ENCODE measurements around the gene CRCP. TPM values are rescaled to one million over a fixed set of nuclear protein-coding genes. Genes with fewer than 3 reads are reported as not detected.
A peak's percentile ranks its signal among the peaks of the same experiment; 100 is the strongest.

The CRCP gene
- total and polyA plus RNA-seq, 10 of the 15 experiments (the other 5 are each of a cell fraction or from before 2014, with no cell fraction given): 12.4 to 33.8 (median 29.1) TPM

DNA sequence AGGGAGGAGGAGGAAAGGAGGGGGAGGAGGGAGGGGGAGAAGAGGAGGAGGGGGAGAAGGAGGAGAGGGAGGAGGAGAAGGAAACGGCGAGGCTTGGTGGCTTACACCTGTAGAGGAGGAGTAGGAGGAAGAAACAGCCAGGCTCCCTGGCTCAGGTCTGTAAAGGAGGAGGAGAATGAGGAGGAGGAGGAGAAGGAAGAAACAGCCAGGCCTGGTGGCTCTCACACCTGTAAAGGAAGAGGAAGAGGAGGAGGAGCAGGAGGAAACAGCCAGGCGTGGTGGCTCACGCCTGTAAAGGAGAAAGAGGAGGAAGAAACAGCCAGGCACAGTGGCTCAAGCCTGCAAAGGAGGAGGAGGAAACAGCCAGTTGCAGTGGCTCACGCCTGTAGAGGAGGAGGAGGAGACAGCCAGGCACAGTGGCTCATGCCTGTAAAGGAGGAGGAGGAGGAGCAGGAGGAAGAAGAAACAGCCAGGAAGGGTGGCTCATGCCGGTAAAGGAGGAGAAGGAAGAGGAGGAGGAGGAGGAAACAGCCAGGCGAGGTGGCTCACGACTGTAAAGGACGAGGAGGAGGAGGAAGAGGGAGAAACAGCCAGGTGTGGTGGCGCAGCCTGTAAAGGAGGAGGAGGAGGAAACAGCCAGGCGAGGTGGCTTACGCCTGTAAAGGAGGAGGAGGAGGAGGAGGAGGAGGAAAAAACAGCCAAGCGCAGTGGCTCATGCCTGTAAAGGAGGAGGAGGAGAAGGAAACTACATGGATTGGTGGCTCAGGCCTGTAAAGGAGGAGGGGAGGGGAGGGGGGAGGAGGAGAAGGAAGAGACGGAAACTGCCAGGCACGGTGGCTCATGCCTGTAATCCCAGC is 14.9 kb upstream of the CRCP start (continued):
- TF ChIP-seq NFYB (IDR thresholded peaks at IDR 0.05; ENCODE audit: insufficient read depth, low read depth, low read length) (no peak), CEBPB (IDR thresholded peaks at IDR 0.05; ENCODE audit: borderline replicate concordance in 1 of 2, low read depth in 2 of 2, low read length in 2 of 2) (no peak), ZBED1 (IDR thresholded peaks at IDR 0.05; ENCODE audit: borderline replicate concordance) (no peak), EGR1 (IDR thresholded peaks at IDR 0.05; ENCODE audit: borderline replicate concordance in 1 of 2, low read depth in 2 of 2, low read length in 2 of 2) (no peak), NBN (IDR thresholded peaks at IDR 0.05) (peak; percentile 62; the same call in 1 of the 2 replicates), POLR2A (IDR thresholded peaks at IDR 0.05; ENCODE audit: low read depth, low read length) (0 out of 2 replicates have a peak, but pooled peaks have one; percentile 40), TAF1 (IDR thresholded peaks at IDR 0.05; ENCODE audit: borderline replicate concordance, low read depth, low read length) (no peak), CBX5 (IDR thresholded peaks at IDR 0.05; ENCODE audit: low read depth) (no peak), PAX5 (IDR thresholded peaks at IDR 0.05; ENCODE audit: borderline replicate concordance, low read depth, low read length) (no peak), TCF7 (IDR thresholded peaks at IDR 0.05; ENCODE audit: borderline replicate concordance) (no peak), SP1 (IDR thresholded peaks at IDR 0.05; ENCODE audit: low read depth, low read length) (no peak), NFXL1 (IDR thresholded peaks at IDR 0.05; ENCODE audit: borderline replicate concordance) (peak; percentile 60; the same call in 1 of the 2 replicates), MTA3 (IDR thresholded peaks at IDR 0.05; ENCODE audit: borderline replicate concordance, low read length) (no peak), IKZF2 (IDR thresholded peaks at IDR 0.05) (peak in 1 of 2 experiments; percentile 35; a peak in 1 of 4 replicates), SREBF1 (IDR thresholded peaks at IDR 0.05; ENCODE audit: low read length) (no peak), RBBP5 (conservative IDR thresholded peaks at IDR 0.05) (no peak), SUZ12 (IDR thresholded peaks at IDR 0.05; ENCODE audit: unreplicated experiment) (no peak), HDGF (IDR thresholded peaks at IDR 0.05) (peak; percentile 94), SREBF2 (IDR thresholded peaks at IDR 0.05; ENCODE audit: low read length) (no peak), SMAD5 (IDR thresholded peaks at IDR 0.05; ENCODE audit: low read depth) (no peak)
- TF ChIP-seq, protein P1, sequence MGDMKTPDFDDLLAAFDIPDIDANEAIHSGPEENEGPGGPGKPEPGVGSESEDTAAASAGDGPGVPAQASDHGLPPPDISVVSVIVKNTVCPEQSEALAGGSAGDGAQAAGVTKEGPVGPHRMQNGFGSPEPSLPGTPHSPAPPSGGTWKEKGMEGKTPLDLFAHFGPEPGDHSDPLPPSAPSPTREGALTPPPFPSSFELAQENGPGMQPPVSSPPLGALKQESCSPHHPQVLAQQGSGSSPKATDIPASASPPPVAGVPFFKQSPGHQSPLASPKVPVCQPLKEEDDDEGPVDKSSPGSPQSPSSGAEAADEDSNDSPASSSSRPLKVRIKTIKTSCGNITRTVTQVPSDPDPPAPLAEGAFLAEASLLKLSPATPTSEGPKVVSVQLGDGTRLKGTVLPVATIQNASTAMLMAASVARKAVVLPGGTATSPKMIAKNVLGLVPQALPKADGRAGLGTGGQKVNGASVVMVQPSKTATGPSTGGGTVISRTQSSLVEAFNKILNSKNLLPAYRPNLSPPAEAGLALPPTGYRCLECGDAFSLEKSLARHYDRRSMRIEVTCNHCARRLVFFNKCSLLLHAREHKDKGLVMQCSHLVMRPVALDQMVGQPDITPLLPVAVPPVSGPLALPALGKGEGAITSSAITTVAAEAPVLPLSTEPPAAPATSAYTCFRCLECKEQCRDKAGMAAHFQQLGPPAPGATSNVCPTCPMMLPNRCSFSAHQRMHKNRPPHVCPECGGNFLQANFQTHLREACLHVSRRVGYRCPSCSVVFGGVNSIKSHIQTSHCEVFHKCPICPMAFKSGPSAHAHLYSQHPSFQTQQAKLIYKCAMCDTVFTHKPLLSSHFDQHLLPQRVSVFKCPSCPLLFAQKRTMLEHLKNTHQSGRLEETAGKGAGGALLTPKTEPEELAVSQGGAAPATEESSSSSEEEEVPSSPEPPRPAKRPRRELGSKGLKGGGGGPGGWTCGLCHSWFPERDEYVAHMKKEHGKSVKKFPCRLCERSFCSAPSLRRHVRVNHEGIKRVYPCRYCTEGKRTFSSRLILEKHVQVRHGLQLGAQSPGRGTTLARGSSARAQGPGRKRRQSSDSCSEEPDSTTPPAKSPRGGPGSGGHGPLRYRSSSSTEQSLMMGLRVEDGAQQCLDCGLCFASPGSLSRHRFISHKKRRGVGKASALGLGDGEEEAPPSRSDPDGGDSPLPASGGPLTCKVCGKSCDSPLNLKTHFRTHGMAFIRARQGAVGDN (IDR thresholded peaks at IDR 0.05): no peak
- TF ChIP-seq, protein P2, sequence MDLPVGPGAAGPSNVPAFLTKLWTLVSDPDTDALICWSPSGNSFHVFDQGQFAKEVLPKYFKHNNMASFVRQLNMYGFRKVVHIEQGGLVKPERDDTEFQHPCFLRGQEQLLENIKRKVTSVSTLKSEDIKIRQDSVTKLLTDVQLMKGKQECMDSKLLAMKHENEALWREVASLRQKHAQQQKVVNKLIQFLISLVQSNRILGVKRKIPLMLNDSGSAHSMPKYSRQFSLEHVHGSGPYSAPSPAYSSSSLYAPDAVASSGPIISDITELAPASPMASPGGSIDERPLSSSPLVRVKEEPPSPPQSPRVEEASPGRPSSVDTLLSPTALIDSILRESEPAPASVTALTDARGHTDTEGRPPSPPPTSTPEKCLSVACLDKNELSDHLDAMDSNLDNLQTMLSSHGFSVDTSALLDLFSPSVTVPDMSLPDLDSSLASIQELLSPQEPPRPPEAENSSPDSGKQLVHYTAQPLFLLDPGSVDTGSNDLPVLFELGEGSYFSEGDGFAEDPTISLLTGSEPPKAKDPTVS (IDR thresholded peaks at IDR 0.05; ENCODE audit: low read depth, low read length): no peak
- TF ChIP-seq, protein P3, sequence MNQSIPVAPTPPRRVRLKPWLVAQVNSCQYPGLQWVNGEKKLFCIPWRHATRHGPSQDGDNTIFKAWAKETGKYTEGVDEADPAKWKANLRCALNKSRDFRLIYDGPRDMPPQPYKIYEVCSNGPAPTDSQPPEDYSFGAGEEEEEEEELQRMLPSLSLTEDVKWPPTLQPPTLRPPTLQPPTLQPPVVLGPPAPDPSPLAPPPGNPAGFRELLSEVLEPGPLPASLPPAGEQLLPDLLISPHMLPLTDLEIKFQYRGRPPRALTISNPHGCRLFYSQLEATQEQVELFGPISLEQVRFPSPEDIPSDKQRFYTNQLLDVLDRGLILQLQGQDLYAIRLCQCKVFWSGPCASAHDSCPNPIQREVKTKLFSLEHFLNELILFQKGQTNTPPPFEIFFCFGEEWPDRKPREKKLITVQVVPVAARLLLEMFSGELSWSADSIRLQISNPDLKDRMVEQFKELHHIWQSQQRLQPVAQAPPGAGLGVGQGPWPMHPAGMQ (IDR thresholded peaks at IDR 0.05; ENCODE audit: borderline replicate concordance): no peak
- TF ChIP-seq, protein P4, sequence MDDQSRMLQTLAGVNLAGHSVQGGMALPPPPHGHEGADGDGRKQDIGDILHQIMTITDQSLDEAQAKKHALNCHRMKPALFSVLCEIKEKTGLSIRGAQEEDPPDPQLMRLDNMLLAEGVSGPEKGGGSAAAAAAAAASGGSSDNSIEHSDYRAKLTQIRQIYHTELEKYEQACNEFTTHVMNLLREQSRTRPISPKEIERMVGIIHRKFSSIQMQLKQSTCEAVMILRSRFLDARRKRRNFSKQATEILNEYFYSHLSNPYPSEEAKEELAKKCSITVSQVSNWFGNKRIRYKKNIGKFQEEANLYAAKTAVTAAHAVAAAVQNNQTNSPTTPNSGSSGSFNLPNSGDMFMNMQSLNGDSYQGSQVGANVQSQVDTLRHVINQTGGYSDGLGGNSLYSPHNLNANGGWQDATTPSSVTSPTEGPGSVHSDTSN (IDR thresholded peaks at IDR 0.05; ENCODE audit: insufficient replicate concordance, low read depth, low read length): no peak
